Measurements from ENCODE around the gene SIK3. TPM values are rescaled to one million over a fixed set of nuclear protein-coding genes. Genes with fewer than 3 reads are reported as not detected.

The SIK3 gene
- total RNA-seq, 1 experiment from 2014 or later: 34.4 TPM

DNA sequence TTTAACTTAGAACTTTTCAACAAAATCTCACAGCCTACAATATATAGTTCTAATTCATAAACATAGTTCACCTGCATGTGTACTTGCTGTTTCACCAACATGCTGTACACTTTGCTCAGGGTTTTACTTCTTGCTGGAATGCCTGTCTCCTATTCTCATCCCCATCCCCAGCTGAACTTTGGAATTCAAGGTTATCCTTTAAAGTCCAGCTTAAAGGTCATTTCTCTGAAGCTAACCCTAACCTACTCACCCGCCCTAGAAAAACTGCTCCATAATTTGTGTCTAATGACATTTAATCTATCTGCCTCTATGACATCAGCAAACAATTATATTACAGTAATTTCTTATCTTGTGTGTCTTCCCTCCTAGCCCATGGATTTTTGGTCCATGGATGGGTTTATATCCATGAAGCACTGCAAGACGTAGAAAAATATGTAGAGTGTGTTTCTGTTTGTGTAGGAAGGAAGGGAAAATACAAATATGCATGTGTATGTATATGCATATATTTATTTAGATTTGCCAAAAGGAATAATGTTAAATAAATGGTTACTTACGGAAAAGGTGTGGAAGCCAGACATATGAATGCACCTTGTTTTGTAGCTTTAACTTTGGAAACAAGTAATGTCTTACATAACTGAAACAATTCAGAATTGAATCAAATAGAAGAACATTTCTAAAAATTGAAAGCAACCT lies 161.3 kb downstream of the SIK3 start (continued):
- no peak for TF ChIP-seq E2F5 (CRISPR knock-in tag; IDR thresholded peaks at IDR 0.05)
- TF ChIP-seq NFYB (CRISPR knock-in tag; conservative IDR thresholded peaks at IDR 0.05; ENCODE audit: low read depth): no peak
- TF ChIP-seq USF1 (CRISPR knock-in tag; IDR thresholded peaks at IDR 0.05): no peak

- Mint-ChIP-seq H3K36me3 (no peaks in the 10 kb centered on the region; the same call in 1 of the 2 replicates), H3K27ac (no peak overlapping the region), H3K27me3 (ENCODE audit: low read depth) (no peaks in the 10 kb centered on the region), H3K9me3 (no peaks in the 10 kb centered on the region), H3K4me1 (peaks cover 14% of the 10 kb centered on the region), H3K4me3 (no peak overlapping the region)
- POLR2A ChIA-PET: no interaction called here
- CTCF ChIA-PET: no interaction called here
- DNase-seq (ENCODE audit: low spot score): no peak
- ATAC-seq: no peak
- TF ChIP-seq SMAD4 (CRISPR knock-in tag; IDR thresholded peaks at IDR 0.05) (no peak), ZNF396 (CRISPR knock-in tag; IDR thresholded peaks at IDR 0.05; ENCODE audit: borderline replicate concordance) (no peak), ATF3 (CRISPR knock-in tag; conservative IDR thresholded peaks at IDR 0.05) (no peak), ZBTB21 (CRISPR knock-in tag; IDR thresholded peaks at IDR 0.05; ENCODE audit: borderline replicate concordance) (no peak), NR1H2 (CRISPR knock-in tag; IDR thresholded peaks at IDR 0.05) (no peak), MYBL2 (CRISPR knock-in tag; IDR thresholded peaks at IDR 0.05) (no peak), NFYB (CRISPR knock-in tag; conservative IDR thresholded peaks at IDR 0.05; ENCODE audit: low read depth) (no peak), GRHL2 (CRISPR knock-in tag; IDR thresholded peaks at IDR 0.05; ENCODE audit: insufficient replicate concordance, severe bottlenecking) (no peak), RELA (CRISPR knock-in tag; IDR thresholded peaks at IDR 0.05; ENCODE audit: borderline replicate concordance) (no peak)
- TF ChIP-seq, protein P1, sequence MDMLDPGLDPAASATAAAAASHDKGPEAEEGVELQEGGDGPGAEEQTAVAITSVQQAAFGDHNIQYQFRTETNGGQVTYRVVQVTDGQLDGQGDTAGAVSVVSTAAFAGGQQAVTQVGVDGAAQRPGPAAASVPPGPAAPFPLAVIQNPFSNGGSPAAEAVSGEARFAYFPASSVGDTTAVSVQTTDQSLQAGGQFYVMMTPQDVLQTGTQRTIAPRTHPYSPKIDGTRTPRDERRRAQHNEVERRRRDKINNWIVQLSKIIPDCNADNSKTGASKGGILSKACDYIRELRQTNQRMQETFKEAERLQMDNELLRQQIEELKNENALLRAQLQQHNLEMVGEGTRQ (CRISPR knock-in tag; IDR thresholded peaks at IDR 0.05): no peak
- TF ChIP-seq, protein P2, sequence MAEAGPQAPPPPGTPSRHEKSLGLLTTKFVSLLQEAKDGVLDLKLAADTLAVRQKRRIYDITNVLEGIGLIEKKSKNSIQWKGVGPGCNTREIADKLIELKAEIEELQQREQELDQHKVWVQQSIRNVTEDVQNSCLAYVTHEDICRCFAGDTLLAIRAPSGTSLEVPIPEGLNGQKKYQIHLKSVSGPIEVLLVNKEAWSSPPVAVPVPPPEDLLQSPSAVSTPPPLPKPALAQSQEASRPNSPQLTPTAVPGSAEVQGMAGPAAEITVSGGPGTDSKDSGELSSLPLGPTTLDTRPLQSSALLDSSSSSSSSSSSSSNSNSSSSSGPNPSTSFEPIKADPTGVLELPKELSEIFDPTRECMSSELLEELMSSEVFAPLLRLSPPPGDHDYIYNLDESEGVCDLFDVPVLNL (CRISPR knock-in tag; IDR thresholded peaks at IDR 0.05; ENCODE audit: borderline replicate concordance, low read depth): no peak
- TF ChIP-seq, protein P3, sequence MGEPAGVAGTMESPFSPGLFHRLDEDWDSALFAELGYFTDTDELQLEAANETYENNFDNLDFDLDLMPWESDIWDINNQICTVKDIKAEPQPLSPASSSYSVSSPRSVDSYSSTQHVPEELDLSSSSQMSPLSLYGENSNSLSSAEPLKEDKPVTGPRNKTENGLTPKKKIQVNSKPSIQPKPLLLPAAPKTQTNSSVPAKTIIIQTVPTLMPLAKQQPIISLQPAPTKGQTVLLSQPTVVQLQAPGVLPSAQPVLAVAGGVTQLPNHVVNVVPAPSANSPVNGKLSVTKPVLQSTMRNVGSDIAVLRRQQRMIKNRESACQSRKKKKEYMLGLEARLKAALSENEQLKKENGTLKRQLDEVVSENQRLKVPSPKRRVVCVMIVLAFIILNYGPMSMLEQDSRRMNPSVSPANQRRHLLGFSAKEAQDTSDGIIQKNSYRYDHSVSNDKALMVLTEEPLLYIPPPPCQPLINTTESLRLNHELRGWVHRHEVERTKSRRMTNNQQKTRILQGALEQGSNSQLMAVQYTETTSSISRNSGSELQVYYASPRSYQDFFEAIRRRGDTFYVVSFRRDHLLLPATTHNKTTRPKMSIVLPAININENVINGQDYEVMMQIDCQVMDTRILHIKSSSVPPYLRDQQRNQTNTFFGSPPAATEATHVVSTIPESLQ (CRISPR knock-in tag; IDR thresholded peaks at IDR 0.05): no peak
These were observed 162.7 kb downstream of the SIK3 start for GRCh38 chr11:116935514-116935913.

DNA sequence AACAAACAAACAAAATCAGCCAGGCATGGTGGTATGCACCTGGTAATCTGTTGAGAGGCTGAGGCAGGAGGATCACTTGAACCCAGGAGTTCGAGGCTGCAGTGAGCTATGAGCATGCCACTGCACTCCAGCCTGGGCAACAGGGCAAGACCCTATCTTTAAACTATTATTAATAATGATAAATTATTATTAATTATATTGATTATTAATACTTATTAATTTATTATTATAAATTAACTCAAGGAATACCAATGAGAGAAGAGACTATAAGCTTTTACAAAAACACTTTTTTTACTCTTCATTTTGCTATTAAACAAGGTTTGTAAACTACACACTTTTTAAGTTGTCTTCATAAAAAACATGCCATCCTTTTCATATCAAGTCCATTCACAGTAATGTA lies 163.1 kb downstream of the SIK3 start:
- ATAC-seq (no peak), DNase-seq (ENCODE audit: low spot score) (no peak)
- TF ChIP-seq HMGA2 (CRISPR knock-in tag; IDR thresholded peaks at IDR 0.05): peak; percentile 88
- no peak for TF ChIP-seq ATF1 (CRISPR knock-in tag; IDR thresholded peaks at IDR 0.05)
- H3K27ac Mint-ChIP-seq: no peak overlapping the region
- ChIA-PET POLR2A (no interaction called here), CTCF (no interaction called here)
- H3K27me3 Mint-ChIP-seq (ENCODE audit: low read depth): no peaks in the 10 kb centered on the region
- no peaks in the 10 kb centered on the region for H3K9me3 Mint-ChIP-seq
- H3K4me1 Mint-ChIP-seq: peaks cover 18% of the 10 kb centered on the region
- no peaks in the 10 kb centered on the region; the same call in 1 of the 2 replicates for H3K36me3 Mint-ChIP-seq
- no peak overlapping the region for H3K4me3 Mint-ChIP-seq

Data from WTC11 (cell line).